ENCODE data around the gene ABCB11.

Gene ABCB11

GRCh38 chr2:169042856-169043255, 11.7 kb upstream of the ABCB11 start:
- no peak for DNase-seq (ENCODE audit: low spot score)
- in situ Hi-C loops (cut with MboI; ENCODE audit: low pct_unique_long_range_greater_than_20kb, low sequenced_read_pairs, unreplicated experiment): no loop called here
- TF ChIP-seq, protein P1, sequence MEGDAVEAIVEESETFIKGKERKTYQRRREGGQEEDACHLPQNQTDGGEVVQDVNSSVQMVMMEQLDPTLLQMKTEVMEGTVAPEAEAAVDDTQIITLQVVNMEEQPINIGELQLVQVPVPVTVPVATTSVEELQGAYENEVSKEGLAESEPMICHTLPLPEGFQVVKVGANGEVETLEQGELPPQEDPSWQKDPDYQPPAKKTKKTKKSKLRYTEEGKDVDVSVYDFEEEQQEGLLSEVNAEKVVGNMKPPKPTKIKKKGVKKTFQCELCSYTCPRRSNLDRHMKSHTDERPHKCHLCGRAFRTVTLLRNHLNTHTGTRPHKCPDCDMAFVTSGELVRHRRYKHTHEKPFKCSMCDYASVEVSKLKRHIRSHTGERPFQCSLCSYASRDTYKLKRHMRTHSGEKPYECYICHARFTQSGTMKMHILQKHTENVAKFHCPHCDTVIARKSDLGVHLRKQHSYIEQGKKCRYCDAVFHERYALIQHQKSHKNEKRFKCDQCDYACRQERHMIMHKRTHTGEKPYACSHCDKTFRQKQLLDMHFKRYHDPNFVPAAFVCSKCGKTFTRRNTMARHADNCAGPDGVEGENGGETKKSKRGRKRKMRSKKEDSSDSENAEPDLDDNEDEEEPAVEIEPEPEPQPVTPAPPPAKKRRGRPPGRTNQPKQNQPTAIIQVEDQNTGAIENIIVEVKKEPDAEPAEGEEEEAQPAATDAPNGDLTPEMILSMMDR (IDR thresholded peaks at IDR 0.05; ENCODE audit: extremely low read depth, insufficient read depth, missing control alignments): no peak

DNA sequence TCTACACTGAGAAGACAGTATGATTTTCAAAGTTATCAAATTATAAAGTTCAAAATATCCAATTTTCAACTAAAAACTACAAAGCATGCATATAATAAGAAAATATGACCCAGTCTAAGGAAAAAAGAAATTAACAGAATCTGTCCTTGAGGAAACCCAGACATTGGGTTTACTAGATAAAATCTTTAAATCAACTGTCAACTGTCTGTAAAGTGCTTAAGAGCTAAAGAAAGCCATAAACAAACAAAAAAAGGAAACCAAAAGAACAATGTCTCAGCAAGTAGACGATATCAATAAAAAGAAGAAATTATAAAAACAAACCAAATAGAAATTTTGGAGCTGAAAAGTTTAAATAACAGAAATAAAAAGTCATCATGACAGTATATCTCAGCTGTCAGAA, 10.5 kb upstream of the ABCB11 start:
- TF ChIP-seq, protein P1 (IDR thresholded peaks at IDR 0.05; ENCODE audit: extremely low read depth, insufficient read depth, missing control alignments): no peak
- DNase-seq (ENCODE audit: low spot score): no peak
- in situ Hi-C loops (cut with MboI; ENCODE audit: low pct_unique_long_range_greater_than_20kb, low sequenced_read_pairs, unreplicated experiment): no loop called here

DNA sequence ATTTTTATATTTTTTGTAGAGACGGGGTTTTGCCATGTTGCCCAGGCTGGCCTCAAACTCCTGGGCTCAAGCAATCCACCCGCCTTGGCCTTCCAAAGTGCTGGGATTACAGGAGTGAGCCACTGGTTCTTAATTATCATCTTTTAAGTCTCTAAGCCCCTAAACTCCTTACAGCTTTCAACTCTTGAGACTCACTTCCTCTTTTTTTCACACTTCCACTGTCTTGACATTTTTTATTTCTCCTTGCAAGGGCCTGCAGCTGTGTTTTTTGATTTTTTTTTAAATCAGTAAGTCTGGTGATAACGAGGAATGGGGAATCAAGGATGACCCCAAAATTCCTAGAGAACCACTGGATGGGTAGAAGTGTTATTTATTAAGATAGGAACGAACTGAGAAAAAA, 8.6 kb upstream of the ABCB11 start:
- in situ Hi-C loops (cut with MboI; ENCODE audit: low pct_unique_long_range_greater_than_20kb, low sequenced_read_pairs, unreplicated experiment): loop anchor here (10.0 kb wide), 1 partner anchor 65 kb away; no protein-coding TSS in a partner anchor
- TF ChIP-seq, protein P1 (IDR thresholded peaks at IDR 0.05; ENCODE audit: extremely low read depth, insufficient read depth, missing control alignments): no peak
- peak; percentile 15 for DNase-seq (ENCODE audit: low spot score)

GRCh38 chr2:169038338-169038757, 7.2 kb upstream of the ABCB11 start:
- TF ChIP-seq, protein P1 (IDR thresholded peaks at IDR 0.05; ENCODE audit: extremely low read depth, insufficient read depth, missing control alignments): no peak
- peak; percentile 12 for DNase-seq (ENCODE audit: low spot score)
- in situ Hi-C loops (cut with MboI; ENCODE audit: low pct_unique_long_range_greater_than_20kb, low sequenced_read_pairs, unreplicated experiment): loop anchor here (10.0 kb wide), 1 partner anchor 66 kb away; no protein-coding TSS in a partner anchor

- peak; percentile 34 for DNase-seq (ENCODE audit: low spot score)
- TF ChIP-seq, protein P1 (IDR thresholded peaks at IDR 0.05; ENCODE audit: extremely low read depth, insufficient read depth, missing control alignments): no peak
- in situ Hi-C loops (cut with MboI; ENCODE audit: low pct_unique_long_range_greater_than_20kb, low sequenced_read_pairs, unreplicated experiment): loop anchor here (10.0 kb wide), 1 partner anchor 68 kb away; no protein-coding TSS in a partner anchor
Measured at GRCh38 chr2:169036736-169037440, 5.8 kb upstream of the ABCB11 start.

DNA sequence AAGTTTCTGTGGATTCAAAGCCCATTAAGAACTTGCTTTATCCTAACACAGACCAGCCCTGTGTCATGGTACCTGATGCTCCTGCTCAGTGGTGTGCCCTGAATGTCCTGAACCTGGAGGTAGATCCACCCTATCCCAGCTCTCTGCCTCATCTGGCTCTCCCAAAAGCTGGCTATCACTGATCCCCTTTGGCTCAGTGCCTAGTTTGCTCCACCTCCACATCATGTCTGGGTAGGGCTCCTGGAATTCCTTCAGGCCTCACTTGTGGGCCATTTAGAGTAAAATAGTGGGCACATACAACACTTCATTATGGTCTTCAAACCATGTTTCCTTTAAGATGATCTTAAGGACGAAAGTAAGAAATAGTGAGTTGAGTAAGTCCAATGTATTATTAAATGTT, 4.8 kb upstream of the ABCB11 start:
- in situ Hi-C loops (cut with MboI; ENCODE audit: low pct_unique_long_range_greater_than_20kb, low sequenced_read_pairs, unreplicated experiment): loop anchor here (10.0 kb wide), 1 partner anchor 69 kb away; no protein-coding TSS in a partner anchor
- TF ChIP-seq, protein P1 (IDR thresholded peaks at IDR 0.05; ENCODE audit: extremely low read depth, insufficient read depth, missing control alignments): no peak
- DNase-seq (ENCODE audit: low spot score): no peak

Measured in GM13977 (cell line).